Measurements from ENCODE around the gene RNF215.

The RNF215 gene

GRCh38 chr22:30336752-30337460 is 50.3 kb downstream of the RNF215 start:
- Histone ChIP-seq H3K36me3 (ENCODE audit: insufficient read depth, low read length) (peaks cover 98% of the 10 kb centered on the region), H3K4me2 (ENCODE audit: low read length) (no peak overlapping the region), H3K79me2 (ENCODE audit: insufficient read depth, low read length) (no peaks in the 10 kb centered on the region), H3K4me3 (ENCODE audit: low read depth, low read length, poor library complexity, severe bottlenecking) (no peak overlapping the region), H2AFZ (ENCODE audit: low read length) (no peak overlapping the region), H3K27me3 (ENCODE audit: insufficient read depth, low read length) (no peaks in the 10 kb centered on the region), H4K20me1 (ENCODE audit: insufficient read depth, low read length) (no peaks in the 10 kb centered on the region), H3F3A (ENCODE audit: insufficient read depth, low read length) (no peaks in the 10 kb centered on the region), H3K9me3 (ENCODE audit: low read length) (no peaks in the 10 kb centered on the region), H3K9me2 (ENCODE audit: low read depth, low read length) (no peaks in the 10 kb centered on the region), H3K9ac (ENCODE audit: low read length) (no peak overlapping the region), H3K4me1 (ENCODE audit: insufficient read depth, low read length, severe bottlenecking) (no peaks in the 10 kb centered on the region), H3K27ac (ENCODE audit: low read depth, low read length, poor library complexity, severe bottlenecking) (no peak overlapping the region)
- no peak for TF ChIP-seq EZH2 (IDR thresholded peaks at IDR 0.05; ENCODE audit: borderline replicate concordance, low read length)
- TF ChIP-seq CTCF (IDR thresholded peaks at IDR 0.05; ENCODE audit: low read length) = no peak

GRCh38 chr22:30335236-30335635 is 52.0 kb downstream of the RNF215 start:
- no peak overlapping the region for H3K4me3 ChIP-seq (ENCODE audit: low read depth, low read length, poor library complexity, severe bottlenecking)
- H3F3A ChIP-seq (ENCODE audit: insufficient read depth, low read length) = no peaks in the 10 kb centered on the region
- peaks cover 91% of the 10 kb centered on the region for H3K36me3 ChIP-seq (ENCODE audit: insufficient read depth, low read length)
- no peak overlapping the region for H3K9ac ChIP-seq (ENCODE audit: low read length)
- H3K27me3 ChIP-seq (ENCODE audit: insufficient read depth, low read length) = no peaks in the 10 kb centered on the region
- H3K4me2 ChIP-seq (ENCODE audit: low read length) = no peak overlapping the region
- no peak overlapping the region for H2AFZ ChIP-seq (ENCODE audit: low read length)
- no peaks in the 10 kb centered on the region for H3K79me2 ChIP-seq (ENCODE audit: insufficient read depth, low read length)
- H3K9me2 ChIP-seq (ENCODE audit: low read depth, low read length) = no peaks in the 10 kb centered on the region
- no peaks in the 10 kb centered on the region for H3K9me3 ChIP-seq (ENCODE audit: low read length)
- TF ChIP-seq CTCF (IDR thresholded peaks at IDR 0.05; ENCODE audit: low read length) (no peak), EZH2 (IDR thresholded peaks at IDR 0.05; ENCODE audit: borderline replicate concordance, low read length) (no peak)
- H4K20me1 ChIP-seq (ENCODE audit: insufficient read depth, low read length) = no peaks in the 10 kb centered on the region
- no peak overlapping the region for H3K27ac ChIP-seq (ENCODE audit: low read depth, low read length, poor library complexity, severe bottlenecking)
- no peaks in the 10 kb centered on the region for H3K4me1 ChIP-seq (ENCODE audit: insufficient read depth, low read length, severe bottlenecking)

GRCh38 chr22:30334646-30335045 is 52.6 kb downstream of the RNF215 start:
- Histone ChIP-seq H3K9me2 (ENCODE audit: low read depth, low read length) (no peaks in the 10 kb centered on the region), H3K27me3 (ENCODE audit: insufficient read depth, low read length) (no peaks in the 10 kb centered on the region), H3K4me3 (ENCODE audit: low read depth, low read length, poor library complexity, severe bottlenecking) (no peak overlapping the region), H3K9me3 (ENCODE audit: low read length) (no peaks in the 10 kb centered on the region), H3K36me3 (ENCODE audit: insufficient read depth, low read length) (peaks cover 88% of the 10 kb centered on the region), H3F3A (ENCODE audit: insufficient read depth, low read length) (no peaks in the 10 kb centered on the region), H3K9ac (ENCODE audit: low read length) (no peak overlapping the region), H3K27ac (ENCODE audit: low read depth, low read length, poor library complexity, severe bottlenecking) (no peak overlapping the region), H3K4me2 (ENCODE audit: low read length) (no peak overlapping the region), H3K79me2 (ENCODE audit: insufficient read depth, low read length) (no peaks in the 10 kb centered on the region), H3K4me1 (ENCODE audit: insufficient read depth, low read length, severe bottlenecking) (no peaks in the 10 kb centered on the region), H2AFZ (ENCODE audit: low read length) (no peak overlapping the region), H4K20me1 (ENCODE audit: insufficient read depth, low read length) (no peaks in the 10 kb centered on the region)
- TF ChIP-seq CTCF (IDR thresholded peaks at IDR 0.05; ENCODE audit: low read length) (no peak), EZH2 (IDR thresholded peaks at IDR 0.05; ENCODE audit: borderline replicate concordance, low read length) (no peak)

All from OCI-LY1 (cell line).